NCI-H1694 treated with DMSO at 0.1 percent for 48 hours (cell line): ENCODE data around the gene OR2T5.
"Not testable (repeated sequence)": the region's sequence is repeated elsewhere in the genome, so short reads cannot be mapped to it uniquely, and the experiment has no call there.

Source experiments
- DNase-seq: peaks from one replicate; lab custom pipeline; 2025; lab: John Stamatoyannopoulos, UW

OR2T5 gene

GRCh38 chr1:248507773-248508172 lies 19.4 kb downstream of the OR2T5 start, which contains the start of gene OR2G6:
OR2G6 (plus strand) TSS chr1:248508073; CDS start chr1:248521647, 13,574 bp downstream.
- not testable (repeated sequence) for DNase-seq

- DNase-seq, result not testable (repeated sequence)
Observed at GRCh38 chr1:248510217-248510616, 21.8 kb downstream of the OR2T5 start.

- DNase-seq, result no peak
Observed at GRCh38 chr1:248521856-248522255, 33.5 kb downstream of the OR2T5 start.

GRCh38 chr1:248537449-248537848 lies 49.1 kb downstream of the OR2T5 start:
- not testable (repeated sequence) for DNase-seq
